Muscle layer of duodenum (tissue), 2 donors: ENCODE results near the gene EHBP1.

Source experiments
- H3K27ac ChIP-seq: one replicate; pipeline ENCODE4 v1.7.0; 2013; ENCODE audit warnings: mild to moderate bottlenecking, low read length
- H3K27me3 ChIP-seq: one replicate; pipeline ENCODE4 v1.7.0; 2013; ENCODE audit warnings: low read depth, mild to moderate bottlenecking, control low read depth, low read length
- H3K36me3 ChIP-seq, 2 donors: one replicate each; pipeline ENCODE4 v1.7.0; 2013; ENCODE audit warnings: low read length in 2 of 2, control low read depth in 1 of 2, mild to moderate bottlenecking in 1 of 2; ENCODE audit not compliant: insufficient read depth in 2 of 2, control insufficient read depth in 1 of 2
- H3K4me1 ChIP-seq, 2 donors: one replicate each; pipeline ENCODE4 v1.7.0; 2013; ENCODE audit warnings: low read length in 2 of 2, mild to moderate bottlenecking in 2 of 2, control low read depth in 1 of 2, moderate library complexity in 1 of 2; ENCODE audit not compliant: insufficient read depth in 2 of 2, control insufficient read depth in 1 of 2
- H3K4me3 ChIP-seq, 2 donors: one replicate each; pipeline ENCODE4 v1.7.0; 2013; ENCODE audit warnings: low read length in 2 of 2, low read depth in 1 of 2, mild to moderate bottlenecking in 1 of 2
- H3K9me3 ChIP-seq, 2 donors: one replicate each; pipeline ENCODE4 v1.7.0; 2013; ENCODE audit warnings: low read length in 2 of 2, control low read depth in 1 of 2, mild to moderate bottlenecking in 1 of 2; ENCODE audit not compliant: control insufficient read depth in 1 of 2
- donor health status: healthy.

The EHBP1 gene

DNA sequence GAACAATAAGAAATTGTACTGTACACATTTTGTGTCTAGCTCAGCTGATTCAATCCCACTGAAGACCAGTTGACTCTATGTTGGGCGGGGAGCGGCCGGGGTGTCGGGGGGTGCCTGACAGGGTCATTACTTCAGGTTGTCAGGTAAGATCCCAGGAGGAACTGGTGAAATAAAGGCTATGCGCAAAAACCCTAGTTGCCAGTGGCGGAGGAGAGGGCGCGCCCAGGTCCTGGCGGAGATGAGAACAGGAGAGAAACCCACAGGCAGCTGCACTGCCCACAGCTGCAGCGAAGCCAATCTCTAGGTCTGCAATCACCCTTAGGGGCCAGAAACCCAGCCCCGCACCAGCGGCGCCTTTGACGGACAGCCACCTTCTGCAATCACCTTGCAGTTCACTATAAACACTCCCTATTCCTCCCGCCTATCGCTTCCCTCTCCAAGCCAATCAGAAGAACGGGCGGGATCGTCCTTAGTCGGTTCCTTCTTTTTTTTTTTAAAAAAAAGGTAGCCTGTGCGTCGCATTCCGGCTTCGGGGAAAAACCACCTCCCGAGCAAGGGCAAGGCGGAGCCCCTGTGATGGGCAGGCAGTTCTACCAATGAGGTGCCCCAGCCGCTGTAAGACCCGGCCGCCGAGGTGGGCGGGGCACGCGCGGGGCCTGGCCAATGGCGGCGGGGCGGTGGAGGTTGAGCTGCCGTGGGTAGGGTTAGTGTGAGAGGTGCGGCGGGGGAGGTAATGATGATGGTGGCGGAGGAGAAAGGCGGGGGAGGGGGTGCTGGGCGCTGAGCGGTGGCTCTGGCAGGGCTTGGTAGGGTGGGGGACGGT, at the start of gene EHBP1:
Gene EHBP1, plus strand, starts transcription at position 707 of the 823 bp plus-strand sequence. CDS start 1,479 bp downstream, outside the sequence.
- H3K4me3 ChIP-seq: peak within 1 kb of the TSS; percentile 80 to 87
- H3K4me1 ChIP-seq: peaks cover 8 to 21% of the 10 kb centered on the region in 2 donors
- no peaks in the 10 kb centered on the region for H3K27me3 ChIP-seq
- no peaks in the 10 kb centered on the region for H3K9me3 ChIP-seq
- H3K27ac ChIP-seq: peak within 1 kb of the TSS; percentile 81
- H3K36me3 ChIP-seq: no peaks in the 10 kb centered on the region

DNA sequence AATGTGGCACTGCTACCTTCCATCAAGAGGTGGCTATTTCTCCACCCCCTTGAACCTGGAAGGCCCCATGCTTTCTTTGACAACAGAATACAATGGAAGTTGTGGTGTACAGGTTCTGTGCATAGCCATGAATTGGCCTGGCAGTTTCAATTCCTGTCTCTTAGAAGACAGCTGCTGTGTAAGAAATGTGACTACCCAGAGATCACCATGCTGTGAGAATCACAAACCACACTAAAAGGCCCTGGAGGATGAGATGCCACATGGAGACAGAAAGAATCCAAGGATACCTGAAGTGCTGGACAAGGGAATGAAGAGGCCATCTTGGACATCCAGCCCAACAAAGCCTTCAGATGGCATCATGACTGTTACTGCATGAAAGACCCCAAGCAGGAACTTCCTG, 47.7 kb upstream of the EHBP1 start:
- Histone ChIP-seq H3K36me3 (no peaks in the 10 kb centered on the region), H3K4me3 (no peak overlapping the region), H3K4me1 (peaks cover 0 to 25% of the 10 kb centered on the region in 2 donors), H3K27me3 (no peaks in the 10 kb centered on the region), H3K27ac (no peak overlapping the region), H3K9me3 (no peaks in the 10 kb centered on the region)

DNA sequence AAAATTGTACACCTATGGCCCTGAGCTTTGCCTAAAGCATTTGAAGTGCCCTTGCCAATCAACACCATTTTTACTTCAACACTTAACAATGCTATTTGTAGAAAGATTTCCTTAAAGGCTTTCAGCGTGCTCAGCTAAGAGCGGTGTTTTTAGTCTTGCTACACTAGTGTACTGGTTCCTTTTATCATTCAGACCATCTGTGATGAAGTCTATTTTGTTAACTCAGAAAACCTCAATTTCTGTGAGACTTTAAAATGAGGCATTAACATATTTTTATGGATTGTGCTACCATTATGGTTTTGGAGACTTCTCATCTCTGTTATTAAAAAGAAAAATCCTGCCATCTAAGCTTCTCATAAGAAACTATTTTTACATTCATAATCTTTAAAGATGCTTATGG, 46.6 kb upstream of the EHBP1 start:
- H3K36me3 ChIP-seq: no peaks in the 10 kb centered on the region
- peaks cover 0 to 36% of the 10 kb centered on the region in 2 donors for H3K4me1 ChIP-seq
- H3K27me3 ChIP-seq: no peaks in the 10 kb centered on the region
- no peak overlapping the region for H3K4me3 ChIP-seq
- H3K9me3 ChIP-seq: no peaks in the 10 kb centered on the region
- H3K27ac ChIP-seq: no peak overlapping the region

DNA sequence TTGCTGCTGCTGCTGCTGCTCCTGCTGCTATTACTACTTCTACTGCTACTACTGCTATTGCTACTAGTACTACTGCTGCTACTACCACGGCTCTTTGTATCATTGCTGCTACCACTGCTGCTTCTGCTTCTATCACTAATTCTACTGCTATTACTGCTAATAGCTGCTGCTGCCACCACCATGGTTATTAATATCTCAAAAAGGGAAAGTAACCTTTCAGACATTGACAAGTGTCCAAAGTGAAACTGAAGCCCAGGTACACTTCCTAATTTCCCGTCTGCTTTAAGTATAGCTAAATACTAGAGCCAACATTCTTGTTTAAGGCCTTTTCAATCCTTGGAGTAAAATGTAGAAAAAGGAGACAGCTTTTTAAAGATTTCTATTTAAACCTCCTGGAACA, 45.4 kb upstream of the EHBP1 start:
- Histone ChIP-seq H3K27ac (no peak overlapping the region), H3K4me3 (peak overlapping the region in 1 of 2 donors; percentile 2), H3K9me3 (no peaks in the 10 kb centered on the region), H3K36me3 (no peaks in the 10 kb centered on the region), H3K27me3 (no peaks in the 10 kb centered on the region), H3K4me1 (peaks cover 0 to 45% of the 10 kb centered on the region in 2 donors)

DNA sequence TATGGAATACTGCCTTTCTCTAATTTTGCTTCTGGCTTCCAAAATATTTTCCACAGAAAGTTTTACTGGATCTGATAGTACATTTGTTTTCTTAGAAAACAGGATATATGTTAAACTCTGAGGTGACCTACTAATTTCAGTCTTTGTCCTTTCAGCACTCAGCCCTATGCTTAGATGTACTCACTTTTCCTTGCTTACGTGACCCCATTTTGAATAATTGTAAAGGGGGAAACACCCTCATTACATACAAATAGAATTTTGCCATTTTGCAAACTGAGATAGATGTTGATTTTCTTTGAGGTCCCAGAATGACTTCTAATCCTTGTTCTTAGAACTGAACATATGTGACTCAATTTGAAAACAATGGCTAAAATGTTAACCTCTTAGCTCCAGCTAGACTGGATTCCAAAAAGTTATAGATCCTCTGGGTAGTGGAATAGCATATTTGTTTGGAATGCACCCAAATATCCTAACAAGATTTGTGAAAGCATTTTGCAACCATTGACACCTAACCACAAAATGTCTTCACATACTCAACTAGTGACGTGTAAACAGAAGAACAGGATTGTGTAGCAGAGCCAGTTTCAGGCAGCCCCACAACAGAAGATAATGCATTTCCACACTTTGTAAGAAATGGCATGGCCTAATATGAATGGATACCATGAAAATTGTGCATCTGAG, 44.8 kb upstream of the EHBP1 start:
- Histone ChIP-seq H3K4me1 (peaks cover 0 to 48% of the 10 kb centered on the region in 2 donors), H3K27ac (no peak overlapping the region), H3K4me3 (peak overlapping the region in 1 of 2 donors; percentile 2), H3K9me3 (no peaks in the 10 kb centered on the region), H3K27me3 (no peaks in the 10 kb centered on the region), H3K36me3 (no peaks in the 10 kb centered on the region)

DNA sequence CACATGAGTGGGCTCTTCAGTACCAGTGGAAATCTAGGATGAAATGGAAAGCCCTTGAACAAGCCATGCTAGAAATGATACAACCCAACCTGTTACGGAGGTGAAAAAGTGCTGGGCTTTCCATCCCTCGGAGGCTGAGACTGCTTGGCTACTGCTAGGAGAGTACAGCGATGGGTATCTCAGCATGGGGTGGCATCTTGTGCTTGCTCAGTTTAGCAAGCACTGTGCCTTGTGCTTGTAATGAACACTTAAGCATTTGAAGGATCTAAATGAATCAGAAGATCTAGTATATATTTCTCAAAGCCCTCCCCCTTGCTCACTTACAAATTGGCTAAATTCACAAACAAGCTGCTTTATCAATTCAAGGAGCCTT, 44.3 kb upstream of the EHBP1 start:
- Histone ChIP-seq H3K27ac (no peak overlapping the region), H3K4me1 (peaks cover 0 to 53% of the 10 kb centered on the region in 2 donors), H3K36me3 (no peaks in the 10 kb centered on the region), H3K4me3 (no peak overlapping the region), H3K27me3 (no peaks in the 10 kb centered on the region), H3K9me3 (no peaks in the 10 kb centered on the region)

DNA sequence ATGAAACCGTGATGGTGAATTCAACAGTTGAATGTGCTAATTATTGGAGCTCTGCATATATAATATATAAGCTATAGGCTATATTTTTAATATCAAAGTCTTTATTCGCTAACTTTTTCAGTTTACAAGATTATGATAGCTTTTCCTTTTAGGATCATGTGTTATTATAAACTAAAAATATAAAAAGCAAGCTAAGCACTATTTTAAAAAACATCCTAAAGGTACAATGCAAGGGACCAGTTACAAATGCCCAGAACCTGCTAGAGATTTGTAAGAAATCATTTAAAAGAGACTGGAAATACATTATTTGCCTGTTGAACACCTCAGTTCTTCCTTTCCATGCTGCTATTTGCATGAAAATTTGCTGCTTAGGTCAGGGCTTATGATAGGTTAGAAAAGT, 43.4 kb upstream of the EHBP1 start:
- H3K9me3 ChIP-seq: no peaks in the 10 kb centered on the region
- H3K36me3 ChIP-seq: no peaks in the 10 kb centered on the region
- H3K27ac ChIP-seq: peak overlapping the region; percentile 39
- peaks cover 0 to 60% of the 10 kb centered on the region in 2 donors for H3K4me1 ChIP-seq
- no peak overlapping the region for H3K4me3 ChIP-seq
- no peaks in the 10 kb centered on the region for H3K27me3 ChIP-seq

DNA sequence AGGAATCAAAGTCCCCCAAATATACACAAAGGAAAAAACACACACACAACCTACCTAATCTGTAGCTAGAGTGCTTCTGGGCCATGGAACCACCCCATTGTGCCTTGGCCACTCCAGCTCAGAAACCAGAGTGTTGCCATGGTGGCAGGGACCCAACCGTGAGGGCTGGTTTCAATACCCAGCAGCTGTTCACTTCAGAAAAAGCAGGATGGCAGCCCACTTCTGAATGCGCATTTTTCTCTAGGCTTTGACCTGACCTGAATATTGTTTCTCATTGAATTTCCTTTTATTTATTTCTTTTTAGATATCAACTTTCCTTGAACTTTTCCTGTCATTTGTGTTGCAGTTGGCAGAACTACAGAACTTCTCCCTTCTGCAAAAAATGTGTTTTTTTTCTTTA, 43.0 kb upstream of the EHBP1 start:
- Histone ChIP-seq H3K9me3 (no peaks in the 10 kb centered on the region), H3K4me3 (no peak overlapping the region), H3K27me3 (no peaks in the 10 kb centered on the region), H3K36me3 (no peaks in the 10 kb centered on the region), H3K27ac (peak overlapping the region; percentile 39), H3K4me1 (peaks cover 0 to 63% of the 10 kb centered on the region in 2 donors)

DNA sequence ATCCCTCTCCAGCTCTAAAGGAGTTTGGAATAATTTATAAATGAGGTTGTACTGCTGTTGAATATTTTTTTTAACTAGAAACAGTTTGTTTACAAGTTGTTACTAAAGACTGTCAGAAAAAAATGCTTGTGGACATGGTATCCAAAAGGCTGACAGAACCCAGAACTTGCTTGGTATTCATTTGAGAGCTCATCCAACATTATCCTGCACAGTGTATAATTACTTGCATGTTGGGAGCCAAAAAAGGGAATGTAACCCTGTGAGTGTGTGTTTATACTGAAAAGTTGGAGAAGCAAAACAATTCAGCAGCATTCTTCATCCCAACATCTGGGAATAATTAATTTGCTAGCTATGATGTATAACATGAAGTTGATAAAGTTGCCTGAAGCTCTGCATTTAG, 42.1 kb upstream of the EHBP1 start:
- H3K4me1 ChIP-seq: peaks cover 0 to 63% of the 10 kb centered on the region in 2 donors

DNA sequence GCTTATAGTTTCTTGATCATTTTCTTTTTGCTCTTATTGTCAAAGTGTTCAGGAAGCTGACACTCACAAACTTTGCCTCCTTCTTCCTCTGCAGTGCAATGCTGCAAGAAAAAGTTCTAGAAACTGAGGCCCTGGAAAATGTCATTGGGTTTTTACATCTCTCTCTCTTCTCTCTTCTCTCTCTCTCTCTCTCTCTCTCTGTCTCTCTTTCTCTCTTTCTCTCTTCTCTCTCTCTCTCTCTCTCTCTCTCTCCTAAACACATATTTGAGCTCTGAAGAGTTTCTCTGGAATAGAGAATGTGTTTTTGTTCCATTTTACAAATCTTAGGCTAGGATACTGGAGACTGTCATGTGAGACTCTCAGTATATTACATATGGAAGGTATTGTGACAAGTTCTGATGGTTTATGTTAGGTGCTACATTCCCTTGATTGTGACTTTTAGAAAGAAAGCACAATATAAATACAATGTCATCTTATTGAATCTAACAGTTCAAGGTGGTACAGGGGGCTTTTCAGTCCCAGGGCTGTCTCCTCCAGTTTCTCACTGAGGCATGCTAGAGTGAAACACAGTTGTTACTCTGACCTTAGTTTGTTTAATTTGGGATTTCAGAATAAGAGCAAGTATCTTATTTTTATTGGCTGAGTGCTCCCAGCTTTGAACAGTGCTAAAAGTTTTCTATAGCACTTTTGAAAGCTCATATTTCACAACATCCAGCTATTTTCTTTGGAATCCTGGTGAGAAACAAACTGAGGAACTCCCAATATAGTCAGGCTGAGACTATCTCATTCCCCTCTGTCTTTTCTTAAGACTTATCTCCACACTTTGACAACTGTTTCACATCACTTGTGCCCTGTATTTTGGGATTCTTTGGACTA, 41.4 kb upstream of the EHBP1 start:
- H3K27me3 ChIP-seq: no peaks in the 10 kb centered on the region
- H3K27ac ChIP-seq: peak overlapping the region; percentile 68
- no peaks in the 10 kb centered on the region for H3K9me3 ChIP-seq
- peaks cover 0 to 63% of the 10 kb centered on the region in 2 donors for H3K4me1 ChIP-seq
- H3K36me3 ChIP-seq: no peaks in the 10 kb centered on the region
- H3K4me3 ChIP-seq: no peak overlapping the region

More for the DNA sequence above, 42.1 kb upstream of the EHBP1 start:
- Histone ChIP-seq H3K36me3 (no peaks in the 10 kb centered on the region), H3K27me3 (no peaks in the 10 kb centered on the region), H3K27ac (peak overlapping the region; percentile 68), H3K9me3 (no peaks in the 10 kb centered on the region), H3K4me3 (no peak overlapping the region)

DNA sequence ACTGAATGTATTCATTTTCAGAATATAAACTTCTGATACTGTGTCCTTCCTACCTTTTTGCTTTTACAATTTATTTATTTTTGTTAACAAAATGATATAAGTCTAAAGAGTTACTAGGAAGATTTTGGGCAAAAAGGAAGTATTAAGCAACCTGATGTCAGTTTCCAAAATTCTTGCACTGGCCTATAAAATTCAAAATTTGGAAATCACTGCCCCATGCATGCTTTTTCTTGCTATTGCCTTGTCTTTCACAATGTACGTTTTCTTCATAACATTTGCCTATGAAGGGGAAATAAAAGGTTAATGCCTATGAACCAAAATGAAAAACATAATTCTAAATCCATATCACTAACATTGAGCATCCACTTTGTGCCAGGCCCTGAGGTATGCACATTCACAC, 40.1 kb upstream of the EHBP1 start:
- Histone ChIP-seq H3K36me3 (no peaks in the 10 kb centered on the region), H3K27ac (no peak overlapping the region), H3K27me3 (no peaks in the 10 kb centered on the region), H3K9me3 (no peaks in the 10 kb centered on the region), H3K4me3 (no peak overlapping the region), H3K4me1 (peaks cover 0 to 52% of the 10 kb centered on the region in 2 donors)
